Femur (tissue), 1 donor: ENCODE measurements around the gene SMIM3.
A peak's percentile ranks its signal among the peaks of the same experiment; 100 is the strongest.
"Not testable (repeated sequence)": the region's sequence is repeated elsewhere in the genome, so short reads cannot be mapped to it uniquely, and the experiment has no call there.

Experiments used
- DNase-seq: peaks from one replicate; pipeline ENCODE4 v3.0.0-alpha.2; 2017

Gene SMIM3

DNA sequence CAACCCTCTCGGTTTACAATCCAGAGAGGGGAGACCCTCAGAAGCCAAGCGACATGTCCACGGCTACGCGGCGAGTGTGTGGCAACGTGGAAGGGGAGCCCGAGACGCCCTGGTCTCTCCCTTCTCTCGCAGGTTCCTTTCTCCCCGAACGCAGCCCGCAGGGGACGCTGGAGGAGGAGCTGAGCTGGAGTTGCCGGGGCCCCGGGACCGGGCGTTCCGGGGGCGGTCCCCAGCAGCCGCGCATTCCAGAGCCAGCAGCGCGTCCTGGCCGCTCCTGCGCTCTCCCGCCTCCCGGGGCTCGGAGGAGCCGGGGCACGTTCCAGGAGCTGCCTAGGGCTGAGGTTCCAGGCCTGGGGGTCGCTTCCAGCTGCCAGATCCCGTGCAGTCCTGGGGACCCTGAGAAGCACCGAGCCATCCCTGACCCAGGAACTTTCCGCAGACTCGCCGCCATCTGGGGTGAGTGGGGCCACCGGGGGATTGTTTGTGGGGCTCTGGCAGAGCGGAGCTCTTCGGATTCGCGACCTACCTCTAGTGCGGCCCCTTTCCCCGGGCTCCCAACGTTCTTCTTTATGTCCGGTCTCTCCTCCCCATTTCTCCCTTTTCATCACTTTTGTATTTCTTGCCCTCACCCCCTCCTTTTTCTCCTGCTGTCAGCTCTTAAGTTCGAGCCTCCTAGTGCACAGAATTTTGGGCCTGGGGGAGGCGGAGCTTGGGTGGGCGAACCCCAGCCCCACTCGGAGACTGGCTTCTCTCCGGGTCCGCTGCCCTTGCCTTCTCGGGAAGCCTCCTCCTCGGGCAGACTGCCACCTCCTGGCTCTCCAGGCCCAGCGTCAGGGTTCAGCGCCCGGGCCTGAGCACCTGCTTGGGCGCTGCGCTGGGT lies at the start of gene SMIM3:
SMIM3 (plus strand) TSS at position 241 of the 880 bp plus-strand sequence. CDS start 16,684 bp downstream, outside the sequence.
- DNase-seq, result peak; percentile 88

GRCh38 chr5:150729859-150730258 lies 48.7 kb upstream of the SMIM3 start:
- no peak for DNase-seq

GRCh38 chr5:150731669-150732242 lies 46.8 kb upstream of the SMIM3 start:
- DNase-seq, result no peak

- peak; percentile 37 for DNase-seq
These were observed 43.8 kb upstream of the SMIM3 start for GRCh38 chr5:150734579-150735384.

DNA sequence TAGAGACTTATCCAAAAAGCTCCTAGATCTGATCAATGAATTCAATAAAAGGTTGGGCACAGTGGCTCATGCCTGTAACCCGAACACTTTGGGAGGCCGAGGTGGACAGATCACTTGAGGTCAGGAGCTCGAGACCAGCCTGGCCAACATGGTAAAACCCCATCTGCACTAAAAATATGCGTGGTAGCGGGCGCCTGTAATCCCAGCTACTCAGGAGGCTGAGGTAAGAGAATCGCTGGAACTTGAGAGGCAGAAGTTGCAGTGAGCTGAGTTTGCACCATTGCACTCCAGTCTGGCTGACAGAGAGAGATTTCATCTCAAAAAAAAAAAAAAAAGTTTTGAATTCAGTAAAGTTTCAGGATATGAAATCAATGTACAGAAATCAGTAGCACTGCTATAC lies 39.7 kb upstream of the SMIM3 start:
- DNase-seq, result no peak

DNA sequence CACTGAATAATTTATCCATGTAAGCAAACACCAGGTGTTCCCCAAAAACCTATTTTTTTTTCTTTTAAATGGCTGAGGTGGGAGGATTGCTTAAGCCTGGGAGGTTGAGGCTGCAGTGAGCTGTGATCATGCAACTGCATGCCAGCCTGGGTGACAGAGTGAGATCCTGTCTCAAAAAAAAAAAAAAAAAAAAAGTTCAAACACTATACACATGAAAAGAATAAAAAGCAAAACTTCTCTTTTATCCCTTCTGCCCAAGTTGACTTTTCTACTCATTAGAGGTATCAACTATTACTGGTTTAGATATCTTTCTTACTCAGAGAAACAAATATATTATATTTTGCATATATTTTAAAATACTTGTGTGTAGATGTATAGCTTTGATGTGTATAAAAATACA lies 37.6 kb upstream of the SMIM3 start:
- DNase-seq, result no peak

GRCh38 chr5:150742455-150743141 lies 36.0 kb upstream of the SMIM3 start:
- DNase-seq, result not testable (repeated sequence)

- not testable (repeated sequence) for DNase-seq
These were observed 35.4 kb upstream of the SMIM3 start for GRCh38 chr5:150743142-150743488.

GRCh38 chr5:150750469-150750868 lies 28.1 kb upstream of the SMIM3 start:
- no peak for DNase-seq

DNA sequence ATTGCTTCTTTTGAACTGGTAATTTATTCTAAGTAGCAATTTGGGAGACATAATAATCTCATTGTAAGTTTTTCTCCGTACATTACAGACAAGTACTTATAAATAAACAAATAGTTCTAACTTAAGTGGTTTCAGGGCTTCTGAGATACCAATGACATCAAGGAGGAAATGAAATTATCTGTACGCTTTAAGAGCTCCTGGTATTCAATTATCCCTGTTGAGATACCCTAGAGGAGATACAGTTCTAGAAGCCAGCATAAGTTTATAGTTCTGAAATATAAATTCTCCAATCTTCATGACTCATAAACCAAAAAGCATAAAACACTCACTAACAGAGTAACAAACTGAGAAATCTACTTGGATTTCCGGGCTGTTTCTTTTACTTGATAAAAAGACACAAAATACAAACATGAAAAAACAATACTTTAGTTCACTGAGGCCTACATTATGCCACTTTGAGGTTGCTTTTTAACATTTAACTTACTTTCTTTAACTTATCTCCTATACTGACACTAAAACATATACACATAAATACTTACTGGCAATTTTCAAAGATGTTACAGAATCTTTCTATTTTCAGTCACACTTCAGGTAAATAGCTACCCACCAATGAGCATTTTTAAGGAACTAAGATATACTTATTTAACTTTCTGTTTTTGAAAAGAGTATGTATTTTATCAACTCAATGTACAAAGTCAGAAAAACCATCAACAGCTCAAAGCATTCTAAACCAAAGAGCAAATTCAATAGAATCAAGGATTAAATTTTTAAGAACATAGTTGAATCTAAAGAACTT lies 27.3 kb upstream of the SMIM3 start:
- no peak for DNase-seq

DNA sequence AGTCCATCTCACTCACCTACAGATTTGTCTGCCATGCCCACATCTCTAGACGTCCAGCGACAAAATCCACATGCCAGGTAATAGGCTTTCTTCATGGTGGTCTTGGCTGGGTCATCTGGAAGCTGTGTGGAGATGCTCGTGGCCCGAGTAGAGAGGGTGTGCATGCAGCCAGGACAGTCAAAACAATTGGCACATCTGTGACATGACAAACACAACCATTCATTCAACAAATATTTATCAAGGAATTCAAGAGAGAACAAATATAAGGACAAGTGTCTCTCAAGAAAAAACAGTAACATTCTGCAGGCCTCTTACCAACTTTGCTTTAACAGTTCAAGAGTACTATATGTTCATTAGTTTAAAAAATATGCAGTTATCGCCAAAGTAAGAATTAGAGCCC lies 25.1 kb upstream of the SMIM3 start:
- DNase-seq, result no peak

DNA sequence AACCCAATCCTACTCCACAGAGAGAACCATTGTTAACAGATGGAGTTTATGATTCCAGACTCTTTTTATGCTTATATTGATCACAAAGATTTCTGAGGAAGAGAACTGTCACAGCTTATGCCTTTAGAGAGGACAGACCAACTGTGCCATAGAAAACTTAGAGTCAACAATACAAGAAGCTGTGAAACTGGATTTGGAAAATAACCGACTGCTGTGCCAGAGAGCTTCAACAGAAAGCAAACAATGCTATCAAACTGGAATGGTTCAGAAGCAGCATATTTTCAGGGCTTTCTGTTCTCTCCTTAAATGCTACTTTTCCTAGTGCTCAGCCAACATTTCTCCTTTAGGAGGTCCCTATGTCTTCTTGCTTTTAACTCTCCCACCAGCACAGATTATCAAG lies 24.7 kb upstream of the SMIM3 start:
- no peak for DNase-seq

DNA sequence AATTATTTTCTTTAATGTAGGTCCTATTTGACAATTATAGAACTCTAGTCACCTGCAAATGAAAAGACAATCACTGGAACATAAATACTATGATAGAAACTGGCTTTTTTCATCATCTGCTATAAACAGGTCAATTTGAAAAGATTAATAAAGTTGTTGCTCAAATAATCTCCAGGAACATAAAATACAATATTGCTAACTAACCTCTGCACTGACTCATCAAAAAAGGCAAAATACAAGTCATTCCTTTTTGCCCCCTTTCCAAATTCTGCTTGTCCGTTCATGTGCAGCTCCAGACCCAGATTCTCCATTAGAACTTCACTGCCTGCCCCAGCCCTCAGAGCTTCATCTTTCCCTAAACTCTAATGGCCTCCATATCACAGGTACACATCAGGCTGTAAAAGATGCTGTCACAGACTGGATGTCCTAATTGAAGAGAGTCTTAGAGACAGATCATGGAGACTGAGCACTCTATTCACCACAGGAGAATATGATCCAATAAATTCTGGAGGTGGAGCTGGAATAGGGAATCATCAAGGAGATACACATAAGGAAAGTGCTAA lies 21.4 kb upstream of the SMIM3 start:
- no peak for DNase-seq

GRCh38 chr5:150758203-150758530 lies 20.4 kb upstream of the SMIM3 start:
- no peak for DNase-seq

- peak; percentile 97 for DNase-seq
These were observed 19.8 kb upstream of the SMIM3 start, which contains the start of gene DCTN4 for GRCh38 chr5:150758531-150759333. Gene DCTN4 (minus strand): TSS chr5:150759017. CDS start chr5:150758993, 24 bp downstream.

- DNase-seq, result no peak
These were observed 19.3 kb upstream of the SMIM3 start for GRCh38 chr5:150759334-150759583.

DNA sequence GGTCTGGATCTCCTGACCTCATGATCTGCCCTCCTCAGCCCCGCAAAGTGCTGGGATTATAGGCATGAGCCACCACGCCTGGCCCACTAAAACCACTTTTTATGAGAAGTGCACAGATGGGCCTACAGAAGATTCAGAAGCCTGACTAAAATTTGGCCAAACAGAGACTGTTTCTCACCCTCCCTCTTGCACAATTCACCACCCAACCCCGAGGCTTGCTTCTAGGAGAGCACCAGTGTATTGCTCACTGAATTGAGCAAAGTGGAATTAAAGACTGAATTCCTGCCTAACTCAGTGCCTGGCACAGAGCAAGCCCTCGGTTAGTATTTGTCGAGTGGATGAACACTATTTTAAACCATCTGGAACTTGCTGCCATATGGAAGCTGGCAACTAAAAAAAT lies 16.3 kb upstream of the SMIM3 start:
- DNase-seq, result no peak

DNA sequence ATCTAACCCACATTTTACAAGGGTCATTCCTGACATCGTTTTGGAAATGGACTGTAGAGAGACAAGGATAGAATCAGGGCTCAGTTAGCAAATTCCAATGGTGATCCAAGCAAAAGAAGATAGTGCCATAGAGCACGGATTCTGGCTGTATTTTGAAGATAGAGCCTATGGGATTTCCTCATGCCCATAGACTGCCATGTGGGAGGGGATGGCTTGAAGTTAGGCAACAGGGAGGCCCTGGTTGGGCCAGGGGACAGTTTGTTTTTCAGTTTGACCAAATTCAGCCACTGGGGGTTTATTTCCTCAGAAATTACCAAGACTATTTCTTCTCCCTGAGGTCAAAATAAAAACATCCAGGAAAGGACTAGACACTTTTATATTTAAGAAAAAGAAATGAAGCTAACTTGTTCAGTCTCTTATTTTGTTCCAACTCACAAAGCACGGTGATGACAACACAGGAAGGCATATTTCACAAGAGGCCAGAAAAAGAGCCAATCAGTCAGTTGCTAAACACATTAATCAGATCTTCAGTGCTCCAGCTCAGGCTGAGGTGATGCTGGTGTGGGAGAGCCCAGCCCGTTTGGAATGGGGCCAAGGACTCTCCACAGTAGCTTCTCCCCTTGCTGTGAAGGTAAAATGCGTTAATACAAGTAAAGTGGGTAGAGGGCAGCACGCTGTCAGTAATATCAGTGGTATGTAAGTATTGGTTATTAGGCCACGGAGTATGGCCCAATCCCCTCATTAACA lies 15.4 kb upstream of the SMIM3 start:
- DNase-seq, result peak; percentile 64

GRCh38 chr5:150764530-150764929 lies 14.0 kb upstream of the SMIM3 start:
- DNase-seq, result no peak

- DNase-seq, result no peak
These were observed 13.4 kb upstream of the SMIM3 start for GRCh38 chr5:150765011-150765798.
